Measurements from ENCODE around the gene SELENOO. TPM values are rescaled to one million over a fixed set of nuclear protein-coding genes. Genes with fewer than 3 reads are reported as not detected.

SELENOO gene
- total RNA-seq, 1 experiment from 2014 or later: 21.9 TPM

DNA sequence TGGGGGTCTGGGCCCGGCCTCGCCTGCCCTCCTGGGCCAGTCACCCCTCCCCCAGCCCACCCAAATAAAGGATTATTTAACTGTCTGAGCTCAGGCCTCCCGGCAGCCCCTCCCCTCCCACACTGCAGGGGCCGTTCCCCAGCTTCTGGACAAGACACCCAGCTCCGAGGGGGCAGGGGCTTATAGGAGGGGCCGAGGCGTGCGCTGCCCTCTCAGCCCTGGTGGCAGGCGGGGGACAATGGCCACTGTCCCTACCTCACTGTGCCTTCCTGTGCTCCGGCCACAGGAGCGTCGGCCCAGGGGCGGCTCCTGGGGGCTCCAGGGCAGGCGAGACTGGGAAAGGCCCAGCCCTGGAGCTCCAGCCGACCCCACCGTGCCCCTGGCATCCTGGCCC, 2.2 kb upstream of the SELENOO start:
- intact Hi-C loops (cut with micrococcal nuclease): no loop called here
- no TSS peak for BruUV-seq (replicated peaks)
- no peaks in the 10 kb centered on the region for H3K4me1 Mint-ChIP-seq (ENCODE audit: insufficient read depth, unreplicated experiment)
- CTCF ChIA-PET: interaction anchor here (0.9 to 1.5 kb wide), 2 partner anchors 8 to 25 kb away, joined by 3 to 6 read pairs; no protein-coding TSS in a partner anchor
- POLR2A ChIA-PET: no interaction called here
- TF ChIP-seq, protein P1, sequence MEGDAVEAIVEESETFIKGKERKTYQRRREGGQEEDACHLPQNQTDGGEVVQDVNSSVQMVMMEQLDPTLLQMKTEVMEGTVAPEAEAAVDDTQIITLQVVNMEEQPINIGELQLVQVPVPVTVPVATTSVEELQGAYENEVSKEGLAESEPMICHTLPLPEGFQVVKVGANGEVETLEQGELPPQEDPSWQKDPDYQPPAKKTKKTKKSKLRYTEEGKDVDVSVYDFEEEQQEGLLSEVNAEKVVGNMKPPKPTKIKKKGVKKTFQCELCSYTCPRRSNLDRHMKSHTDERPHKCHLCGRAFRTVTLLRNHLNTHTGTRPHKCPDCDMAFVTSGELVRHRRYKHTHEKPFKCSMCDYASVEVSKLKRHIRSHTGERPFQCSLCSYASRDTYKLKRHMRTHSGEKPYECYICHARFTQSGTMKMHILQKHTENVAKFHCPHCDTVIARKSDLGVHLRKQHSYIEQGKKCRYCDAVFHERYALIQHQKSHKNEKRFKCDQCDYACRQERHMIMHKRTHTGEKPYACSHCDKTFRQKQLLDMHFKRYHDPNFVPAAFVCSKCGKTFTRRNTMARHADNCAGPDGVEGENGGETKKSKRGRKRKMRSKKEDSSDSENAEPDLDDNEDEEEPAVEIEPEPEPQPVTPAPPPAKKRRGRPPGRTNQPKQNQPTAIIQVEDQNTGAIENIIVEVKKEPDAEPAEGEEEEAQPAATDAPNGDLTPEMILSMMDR (IDR thresholded peaks at IDR 0.05; ENCODE audit: unreplicated experiment): no peak
- H3K27me3 Mint-ChIP-seq (ENCODE audit: insufficient read depth, unreplicated experiment): no peaks in the 10 kb centered on the region
- H3K9me3 Mint-ChIP-seq (ENCODE audit: unreplicated experiment): no peaks in the 10 kb centered on the region
- peaks cover 39% of the 10 kb centered on the region for H3K36me3 Mint-ChIP-seq (ENCODE audit: insufficient read depth, unreplicated experiment)
- H3K4me3 Mint-ChIP-seq (ENCODE audit: unreplicated experiment): no peak overlapping the region
- DNase-seq (ENCODE audit: unreplicated experiment): no peak
- H3K27ac Mint-ChIP-seq (ENCODE audit: low read depth, unreplicated experiment): no peak overlapping the region

DNA sequence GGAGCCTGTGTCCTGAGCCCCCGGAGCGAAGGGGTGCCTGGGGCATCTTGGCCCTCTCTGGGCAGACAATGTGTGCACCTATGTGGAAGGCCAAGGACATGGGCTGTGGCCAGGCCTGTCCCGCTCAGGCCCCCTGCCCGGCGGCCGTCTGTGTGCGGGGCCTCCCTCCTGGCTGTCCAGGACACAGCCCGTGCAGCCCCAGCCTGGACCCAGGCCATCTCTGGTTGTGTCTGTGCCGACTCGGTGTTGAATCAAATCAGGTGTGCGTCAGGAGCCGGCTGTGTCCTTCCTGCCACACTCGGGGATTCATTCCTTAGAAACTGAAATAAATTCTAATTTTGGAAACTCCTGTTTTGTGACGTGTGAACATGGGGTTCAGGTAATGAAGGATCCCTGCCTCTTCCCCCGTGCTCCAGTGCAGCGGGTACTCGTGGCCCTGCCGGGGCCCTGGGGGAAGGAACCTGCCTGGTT, 1.5 kb upstream of the SELENOO start:
- no peaks in the 10 kb centered on the region for H3K9me3 Mint-ChIP-seq (ENCODE audit: unreplicated experiment)
- H3K36me3 Mint-ChIP-seq (ENCODE audit: insufficient read depth, unreplicated experiment): peaks cover 38% of the 10 kb centered on the region
- ChIA-PET POLR2A (interaction anchor here (0.8 kb wide), 1 partner anchor 12 kb away, joined by 4 read pairs; no protein-coding TSS in a partner anchor), CTCF (interaction anchor here (0.7 to 1.5 kb wide), 3 partner anchors 9 to 52 kb away, joined by 3 to 6 read pairs (median 3); no protein-coding TSS in a partner anchor)
- intact Hi-C loops (cut with micrococcal nuclease): no loop called here
- H3K4me3 Mint-ChIP-seq (ENCODE audit: unreplicated experiment): peak overlapping the region; percentile 64
- DNase-seq (ENCODE audit: unreplicated experiment): no peak
- no TSS peak for BruUV-seq (replicated peaks)
- no peak overlapping the region for H3K27ac Mint-ChIP-seq (ENCODE audit: low read depth, unreplicated experiment)
- no peaks in the 10 kb centered on the region for H3K4me1 Mint-ChIP-seq (ENCODE audit: insufficient read depth, unreplicated experiment)
- TF ChIP-seq, protein P1 (IDR thresholded peaks at IDR 0.05; ENCODE audit: unreplicated experiment): no peak
- H3K27me3 Mint-ChIP-seq (ENCODE audit: insufficient read depth, unreplicated experiment): no peaks in the 10 kb centered on the region

DNA sequence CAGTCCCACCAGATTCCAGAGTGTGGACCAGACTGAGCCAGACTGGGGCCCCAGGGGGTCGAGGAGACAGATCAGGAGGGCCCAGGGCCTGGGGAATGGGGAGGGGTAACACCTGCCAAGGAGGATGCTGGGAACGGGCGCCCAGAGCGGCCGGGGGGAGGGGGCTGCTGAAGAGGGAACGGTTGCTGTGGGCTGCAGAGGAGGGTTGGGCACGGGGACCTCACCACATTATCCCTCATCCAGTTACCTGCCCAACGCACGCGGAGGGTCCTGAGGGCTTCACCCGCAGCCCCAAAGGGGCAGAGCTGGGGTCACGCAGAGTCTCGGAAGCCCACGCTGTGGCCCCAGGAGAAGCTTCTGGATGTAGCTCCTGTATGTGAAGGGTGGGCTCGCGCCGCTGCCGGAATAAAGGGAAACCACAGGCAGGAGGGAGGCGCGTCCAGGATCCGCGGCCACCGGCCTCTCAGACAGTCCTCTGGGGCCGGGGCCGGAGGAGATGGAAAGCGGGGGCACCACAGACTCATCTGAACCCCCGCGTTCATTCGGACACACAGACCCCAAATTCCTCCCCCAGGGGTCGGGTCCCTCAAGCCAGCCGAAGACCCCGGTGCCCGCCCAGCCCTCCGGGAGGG, 866 bp upstream of the SELENOO start:
- Mint-ChIP-seq H3K4me1 (ENCODE audit: insufficient read depth, unreplicated experiment) (no peaks in the 10 kb centered on the region), H3K9me3 (ENCODE audit: unreplicated experiment) (no peaks in the 10 kb centered on the region), H3K4me3 (ENCODE audit: unreplicated experiment) (peak overlapping the region; percentile 64), H3K27ac (ENCODE audit: low read depth, unreplicated experiment) (no peak overlapping the region), H3K36me3 (ENCODE audit: insufficient read depth, unreplicated experiment) (peaks cover 43% of the 10 kb centered on the region), H3K27me3 (ENCODE audit: insufficient read depth, unreplicated experiment) (no peaks in the 10 kb centered on the region)
- intact Hi-C loops (cut with micrococcal nuclease): no loop called here
- ChIA-PET CTCF (interaction anchor here (0.7 to 1.5 kb wide), 2 partner anchors 9 to 53 kb away, joined by 3 to 6 read pairs; no protein-coding TSS in a partner anchor), POLR2A (interaction anchor here (0.7 to 0.8 kb wide), 2 partner anchors 9 to 13 kb away, joined by 3 to 4 read pairs; no protein-coding TSS in a partner anchor)
- TF ChIP-seq, protein P1 (IDR thresholded peaks at IDR 0.05; ENCODE audit: unreplicated experiment): no peak
- no TSS peak for BruUV-seq (replicated peaks)
- DNase-seq (ENCODE audit: unreplicated experiment): no peak

DNA sequence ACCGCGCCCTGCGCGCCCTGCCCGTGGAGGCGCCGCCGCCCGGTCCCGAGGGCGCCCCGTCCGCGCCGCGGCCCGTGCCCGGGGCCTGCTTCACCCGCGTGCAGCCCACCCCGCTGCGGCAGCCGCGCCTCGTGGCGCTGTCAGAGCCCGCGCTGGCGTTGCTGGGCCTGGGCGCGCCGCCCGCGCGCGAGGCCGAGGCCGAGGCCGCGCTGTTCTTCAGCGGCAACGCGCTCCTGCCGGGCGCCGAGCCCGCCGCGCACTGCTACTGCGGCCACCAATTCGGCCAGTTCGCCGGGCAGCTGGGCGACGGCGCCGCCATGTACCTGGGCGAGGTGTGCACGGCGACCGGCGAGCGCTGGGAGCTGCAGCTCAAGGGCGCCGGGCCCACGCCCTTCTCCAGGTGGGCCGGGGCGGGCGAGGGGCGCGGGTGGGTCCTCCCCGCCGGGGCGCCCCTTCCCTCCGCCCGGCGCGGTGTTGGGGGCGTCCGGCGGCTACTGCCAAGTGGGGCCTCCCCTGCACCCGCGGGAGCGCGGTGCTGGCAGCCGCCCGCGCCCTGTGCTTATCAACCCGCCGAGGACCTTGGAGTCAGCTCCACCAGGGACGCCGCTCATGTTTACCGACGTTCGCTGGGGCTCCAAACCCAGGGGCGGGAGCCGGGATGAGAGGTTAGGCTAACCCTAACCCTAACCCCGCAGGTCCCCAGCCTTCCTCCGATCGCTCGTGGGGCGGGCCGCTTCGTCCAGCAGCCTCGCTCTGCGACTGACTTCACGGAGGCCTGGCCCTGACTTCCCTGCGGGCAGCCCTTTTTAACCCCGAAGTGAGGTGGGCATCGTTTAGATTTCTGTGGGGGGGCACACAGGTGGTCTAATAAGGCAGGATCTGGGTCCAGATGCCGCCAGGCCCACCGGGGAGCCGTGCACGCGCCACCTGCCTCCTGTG, 649 bp downstream of the SELENOO start:
- H3K9me3 Mint-ChIP-seq (ENCODE audit: unreplicated experiment): no peaks in the 10 kb centered on the region
- H3K36me3 Mint-ChIP-seq (ENCODE audit: insufficient read depth, unreplicated experiment): peaks cover 48% of the 10 kb centered on the region
- peak overlapping the region; percentile 49 for H3K27ac Mint-ChIP-seq (ENCODE audit: low read depth, unreplicated experiment)
- no peaks in the 10 kb centered on the region for H3K27me3 Mint-ChIP-seq (ENCODE audit: insufficient read depth, unreplicated experiment)
- intact Hi-C loops (cut with micrococcal nuclease): no loop called here
- TF ChIP-seq, protein P1 (IDR thresholded peaks at IDR 0.05; ENCODE audit: unreplicated experiment): no peak
- POLR2A ChIA-PET: interaction anchor here (0.8 to 1.4 kb wide), 7 partner anchors 9 to 52 kb away, joined by 3 to 8 read pairs (median 4); no protein-coding TSS in a partner anchor
- BruUV-seq (replicated peaks): no TSS peak
- no peak for DNase-seq (ENCODE audit: unreplicated experiment)
- CTCF ChIA-PET: interaction anchor here (1.1 to 1.2 kb wide), 2 partner anchors 53 to 159 kb away, joined by 6 read pairs; no protein-coding TSS in a partner anchor
- H3K4me1 Mint-ChIP-seq (ENCODE audit: insufficient read depth, unreplicated experiment): no peaks in the 10 kb centered on the region
- H3K4me3 Mint-ChIP-seq (ENCODE audit: unreplicated experiment): peak overlapping the region; percentile 72
